Subcutaneous adipose tissue (tissue), 4 donors: ENCODE data around the gene TOB1. TPM values are rescaled to one million over a fixed set of nuclear protein-coding genes. Genes with fewer than 3 reads are reported as not detected.

Experiments used
- total RNA-seq, 4 donors: library from RNA; depleted of rRNA; stranded (reverse); fragments of >200 nt; gene quantifications; one replicate each; pipeline ENCODE4 v1.1.0, GENCODE V29; 2016
- TF ChIP-seq, protein P1 (sequence below): fragments of 450-650 bp; IDR thresholded peaks from one replicate; pipeline ENCODE4 v1.5.1; 2016; ENCODE audit warnings: low read depth, mild to moderate bottlenecking, control low read depth, antibody characterized with exemption, moderate library complexity

TOB1 gene
- total RNA-seq, 4 donors from 2014 or later, result 19.5 to 67.2 (median 24.5) TPM

GRCh38 chr17:50813583-50813982 lies 52.6 kb downstream of the TOB1 start:
- TF ChIP-seq, protein P1, sequence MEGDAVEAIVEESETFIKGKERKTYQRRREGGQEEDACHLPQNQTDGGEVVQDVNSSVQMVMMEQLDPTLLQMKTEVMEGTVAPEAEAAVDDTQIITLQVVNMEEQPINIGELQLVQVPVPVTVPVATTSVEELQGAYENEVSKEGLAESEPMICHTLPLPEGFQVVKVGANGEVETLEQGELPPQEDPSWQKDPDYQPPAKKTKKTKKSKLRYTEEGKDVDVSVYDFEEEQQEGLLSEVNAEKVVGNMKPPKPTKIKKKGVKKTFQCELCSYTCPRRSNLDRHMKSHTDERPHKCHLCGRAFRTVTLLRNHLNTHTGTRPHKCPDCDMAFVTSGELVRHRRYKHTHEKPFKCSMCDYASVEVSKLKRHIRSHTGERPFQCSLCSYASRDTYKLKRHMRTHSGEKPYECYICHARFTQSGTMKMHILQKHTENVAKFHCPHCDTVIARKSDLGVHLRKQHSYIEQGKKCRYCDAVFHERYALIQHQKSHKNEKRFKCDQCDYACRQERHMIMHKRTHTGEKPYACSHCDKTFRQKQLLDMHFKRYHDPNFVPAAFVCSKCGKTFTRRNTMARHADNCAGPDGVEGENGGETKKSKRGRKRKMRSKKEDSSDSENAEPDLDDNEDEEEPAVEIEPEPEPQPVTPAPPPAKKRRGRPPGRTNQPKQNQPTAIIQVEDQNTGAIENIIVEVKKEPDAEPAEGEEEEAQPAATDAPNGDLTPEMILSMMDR, result no peak

Other genes starting within 250 kb of the TOB1 start
- 10 to 100 TPM; 12.2 to 23.1 (median 15.5) TPM for gene ABCC3, start 231.5 kb downstream of the TOB1 start, total RNA-seq
- gene ANKRD40, start 158.4 kb downstream of the TOB1 start, total RNA-seq, result 100 to 1,000 TPM in 1 of 4 donors, 10 to 100 TPM in 3; 44.9 to 122 (median 80.4) TPM
- 100 to 1,000 TPM in 1 of 4 donors, 10 to 100 TPM in 3; 79.9 to 101 (median 82.2) TPM for gene LUC7L3, start 146.8 kb downstream of the TOB1 start, total RNA-seq
- gene ANKRD40CL, start 98.8 kb downstream of the TOB1 start, total RNA-seq, result not detected
- gene WFIKKN2, start 30.8 kb downstream of the TOB1 start, total RNA-seq, result under 1 TPM in 1 of 4 donors, not detected in 3; 0.16 TPM